Forelimb muscle (tissue), 1 donor: Measurements from ENCODE around the gene CRHR2. TPM values are rescaled to one million over a fixed set of nuclear protein-coding genes. Genes with fewer than 3 reads are reported as not detected.

Experiments
- DNase-seq: peaks from one replicate; pipeline ENCODE4 v3.0.0-alpha.2; 2013; ENCODE audit warnings: low read depth
- polyA plus RNA-seq: library from polyadenylated mRNA; unstranded; fragments of 120-200 nt; gene quantifications from one replicate; pipeline ENCODE4 v1.2.1, GENCODE V29; 2013; ENCODE audit not compliant: insufficient read length

CRHR2 gene
- polyA plus RNA-seq, 1 donor = 3.4 TPM

- no peak for DNase-seq
These were observed 443 bp downstream of the CRHR2 start for GRCh38 chr7:30681815-30682211.

- DNase-seq = no peak
These were observed 892 bp downstream of the CRHR2 start for GRCh38 chr7:30681331-30681797.

DNA sequence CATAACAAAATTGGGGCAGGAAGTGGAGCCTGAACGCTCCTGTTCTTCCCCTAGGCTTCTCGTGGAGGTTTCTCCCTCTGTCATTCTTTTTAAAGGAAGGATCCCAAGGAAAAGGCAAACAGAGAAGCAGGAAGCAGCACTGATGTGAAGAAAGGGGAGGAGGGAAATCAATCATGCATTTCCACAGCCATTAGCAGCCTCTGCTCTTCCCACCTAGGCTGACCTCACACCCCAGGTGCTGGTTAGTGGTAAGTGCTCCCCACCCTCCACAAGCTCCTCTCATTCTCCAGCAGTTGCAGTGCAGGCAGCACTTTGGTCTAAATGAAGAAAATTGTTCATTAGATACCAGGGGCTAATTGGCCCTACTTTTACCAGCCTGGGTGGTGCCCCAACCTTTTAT lies 2.6 kb downstream of the CRHR2 start:
- DNase-seq = no peak

- DNase-seq = no peak
These were observed 3.5 kb downstream of the CRHR2 start for GRCh38 chr7:30678805-30679204.

GRCh38 chr7:30674876-30675275 lies 7.4 kb downstream of the CRHR2 start:
- DNase-seq = no peak

- DNase-seq = no peak
These were observed 7.8 kb downstream of the CRHR2 start for GRCh38 chr7:30674420-30674819.

- peak; percentile 43 for DNase-seq
These were observed 10.3 kb downstream of the CRHR2 start for GRCh38 chr7:30671793-30672465.

GRCh38 chr7:30668102-30668501 lies 14.2 kb downstream of the CRHR2 start:
- no peak for DNase-seq

DNA sequence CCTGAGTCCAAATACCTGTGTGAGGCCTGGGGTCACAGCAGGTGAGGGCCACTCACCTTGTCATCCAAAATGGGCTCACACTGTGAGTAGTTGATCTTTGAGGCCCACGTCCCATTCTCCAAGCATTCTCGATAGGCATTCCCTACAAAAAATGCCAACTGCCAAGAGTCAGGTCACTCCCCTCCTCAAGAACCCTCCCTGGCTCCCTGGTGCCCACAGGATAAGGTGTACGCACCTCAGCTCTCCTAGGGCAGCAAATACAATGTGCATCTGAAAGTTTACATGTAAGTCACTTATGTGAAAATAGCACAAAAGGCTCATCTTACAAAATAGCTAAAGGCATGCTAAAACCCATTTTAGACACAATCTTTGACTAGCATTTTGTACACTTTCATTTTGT lies 15.1 kb downstream of the CRHR2 start:
- DNase-seq = no peak

DNA sequence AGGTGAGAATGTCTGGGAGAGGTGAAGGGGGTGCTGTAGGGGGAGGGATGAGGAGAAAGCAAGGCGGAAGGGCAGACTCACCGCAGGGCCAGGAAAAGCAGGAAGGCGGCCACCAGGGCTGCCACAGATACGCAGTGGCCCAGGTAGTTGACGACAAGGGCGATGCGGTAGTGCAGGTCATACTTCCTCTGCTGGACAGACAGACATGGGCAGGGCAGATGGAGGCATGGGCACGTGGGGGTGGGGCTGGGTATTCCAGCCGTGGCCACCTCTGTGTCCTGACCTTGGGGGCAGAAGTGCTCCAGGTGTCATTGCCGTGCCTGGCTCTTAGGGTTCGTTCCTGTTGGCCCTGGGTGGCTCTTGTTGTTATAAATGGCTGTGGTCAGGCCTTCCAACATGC lies 16.8 kb downstream of the CRHR2 start:
- DNase-seq = no peak

DNA sequence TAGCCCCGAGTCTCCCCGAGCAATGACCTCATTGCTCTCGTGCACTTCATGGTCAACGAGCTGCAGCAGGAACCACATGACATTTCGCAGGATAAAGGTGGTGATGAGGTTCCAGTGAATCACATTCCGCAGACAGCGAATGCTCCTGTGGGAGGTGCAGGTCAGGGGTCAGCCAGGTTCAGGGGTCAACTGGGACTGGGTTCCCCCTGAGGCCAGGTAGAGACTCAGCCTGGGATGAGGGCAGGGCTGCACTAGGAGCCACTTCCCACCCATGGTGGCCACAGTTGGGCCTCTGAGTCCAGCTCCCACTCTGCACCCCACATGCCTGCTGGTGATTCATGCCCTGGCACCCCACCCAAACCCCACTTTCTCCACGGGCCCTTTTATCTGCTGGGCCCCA lies 17.2 kb downstream of the CRHR2 start:
- no peak for DNase-seq

DNA sequence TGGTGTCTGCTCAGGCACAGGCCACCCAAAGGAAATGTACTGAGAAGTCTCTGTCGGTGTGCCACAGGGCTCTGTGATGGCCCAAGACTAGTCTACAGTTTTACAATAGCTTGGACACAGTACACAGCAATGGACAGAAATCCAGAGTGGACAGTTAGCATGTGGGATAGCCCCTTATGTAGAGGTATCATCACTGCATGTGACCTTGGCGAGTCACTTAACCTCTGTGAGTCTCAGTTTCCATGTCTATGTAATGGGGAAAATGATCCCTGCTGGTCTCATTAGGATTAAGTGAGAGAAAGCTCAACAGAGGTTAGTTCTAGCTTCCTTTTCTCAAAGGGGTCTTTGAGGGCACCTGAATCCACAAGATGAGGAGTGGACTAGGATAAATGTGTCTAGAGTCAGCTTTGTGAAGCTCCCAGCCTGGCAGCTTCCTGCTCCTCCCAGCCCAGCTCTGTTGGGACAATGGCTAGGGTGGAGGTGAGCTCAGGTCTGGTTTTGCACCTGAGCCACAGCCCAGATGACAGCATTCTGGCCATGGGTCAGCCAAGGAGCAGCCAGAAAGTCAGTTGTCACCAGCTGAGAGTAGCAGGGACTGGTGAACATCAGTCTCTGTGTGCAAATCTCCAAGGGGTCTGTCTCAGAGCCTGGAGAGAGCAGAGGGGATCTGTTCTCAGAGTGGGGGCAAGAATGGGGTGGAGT lies 17.9 kb downstream of the CRHR2 start:
- no peak for DNase-seq

GRCh38 chr7:30663414-30663813 lies 18.8 kb downstream of the CRHR2 start:
- DNase-seq = no peak

DNA sequence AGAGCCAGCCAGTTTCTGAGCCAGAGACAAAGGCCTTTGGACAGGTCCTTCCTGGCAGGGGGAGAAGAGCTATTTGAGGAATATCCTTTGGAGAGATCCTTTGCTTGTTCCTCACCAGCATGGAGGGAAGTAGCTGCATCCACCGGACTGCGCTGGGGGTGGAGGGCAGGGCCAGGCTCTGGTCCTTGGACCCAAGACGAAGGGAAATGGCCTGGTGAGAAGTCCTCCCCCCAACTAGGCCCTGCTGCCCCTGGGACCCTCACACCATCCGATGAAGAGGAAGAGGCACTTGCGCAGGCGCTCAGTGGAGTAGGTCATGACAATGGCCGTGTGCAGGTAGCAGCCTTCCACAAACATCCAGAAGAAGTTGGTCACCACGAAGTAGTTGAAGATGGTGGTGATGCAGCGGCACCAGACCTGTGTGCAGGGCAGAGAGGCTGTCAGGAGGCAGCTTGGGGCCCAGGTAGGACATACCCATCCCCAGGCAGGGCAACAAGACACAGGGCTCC lies 19.8 kb downstream of the CRHR2 start:
- no peak for DNase-seq

DNA sequence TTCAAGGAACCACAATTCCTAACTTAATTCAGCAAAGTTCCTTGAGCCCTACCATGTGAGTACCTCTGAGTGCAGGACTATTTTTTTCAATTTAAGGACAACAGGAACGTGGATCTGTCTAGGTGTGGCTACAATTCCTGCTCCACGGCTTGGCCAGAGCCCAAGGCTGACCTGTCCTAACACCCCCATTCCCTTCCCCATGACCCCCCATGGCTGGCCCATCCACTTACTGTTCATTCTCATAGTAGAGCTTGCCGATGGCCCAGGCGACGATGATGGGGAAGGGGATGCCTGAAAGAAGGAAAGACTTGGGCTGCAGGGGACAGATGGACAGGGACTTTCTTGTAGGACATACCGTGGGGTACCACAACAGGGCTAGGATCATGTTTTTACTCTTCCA lies 20.3 kb downstream of the CRHR2 start:
- no peak for DNase-seq

DNA sequence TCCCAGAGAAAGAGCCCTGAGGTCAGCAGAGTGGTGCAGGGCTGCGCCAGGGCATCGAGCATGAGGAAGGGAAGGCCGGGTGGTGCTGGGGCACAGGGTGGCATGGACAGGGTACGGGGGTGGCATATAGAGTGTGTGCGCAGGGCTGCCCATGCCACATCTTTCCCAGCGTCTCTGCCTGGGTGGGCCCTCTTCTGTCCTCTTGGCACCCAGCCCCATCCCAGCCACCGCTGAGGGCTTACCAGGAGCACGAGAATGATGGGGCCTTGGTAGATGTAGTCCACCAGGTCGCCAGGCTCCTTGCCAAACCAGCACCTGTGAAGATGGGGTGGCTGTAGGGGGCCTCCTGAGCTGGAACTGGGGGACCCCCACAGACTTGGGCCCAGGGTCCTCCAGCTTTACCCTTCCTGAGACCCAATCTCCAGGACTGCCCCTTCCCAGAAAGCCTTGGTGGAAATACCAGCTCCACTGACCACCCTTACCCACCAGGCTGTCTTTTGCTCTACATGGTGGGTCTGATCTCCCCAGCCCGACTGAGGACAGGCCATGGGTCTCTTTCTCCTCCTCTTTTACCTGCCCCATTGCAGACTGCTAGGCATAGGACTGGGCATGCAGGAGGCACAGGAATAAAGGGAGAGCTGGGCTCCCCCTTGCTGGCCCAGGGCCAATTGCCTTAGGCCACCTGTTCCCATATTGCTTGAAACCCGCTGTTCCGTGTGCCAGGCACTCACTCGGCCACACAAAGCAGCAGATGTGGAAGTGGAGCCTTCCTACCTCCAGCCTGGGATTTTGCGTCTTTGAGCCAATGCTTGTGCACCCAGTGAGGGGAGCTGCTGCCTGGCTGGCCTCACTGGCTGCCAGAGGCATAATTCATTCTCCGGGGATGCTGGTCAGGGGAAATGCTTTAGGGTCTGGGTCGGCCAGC lies 21.7 kb downstream of the CRHR2 start:
- DNase-seq = no peak

DNA sequence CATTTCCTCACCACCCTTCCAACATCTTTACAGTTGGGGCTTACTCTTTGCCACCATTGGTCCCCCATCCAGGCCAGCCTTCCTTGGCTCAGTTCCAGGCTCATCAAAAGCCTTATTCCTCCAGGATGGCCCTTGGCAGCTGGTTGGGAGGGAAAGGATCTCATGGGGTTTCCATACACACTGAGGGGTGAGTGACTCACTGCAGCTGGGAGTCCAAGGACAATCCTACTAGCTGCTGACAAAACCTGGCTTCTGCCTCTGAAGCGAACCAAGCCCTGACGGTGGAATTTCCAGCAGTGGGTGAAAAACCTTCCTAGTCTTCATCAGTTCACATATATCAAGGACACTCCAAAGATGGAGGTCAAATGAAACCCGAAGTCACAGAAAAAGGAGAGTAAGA lies 22.9 kb downstream of the CRHR2 start:
- no peak for DNase-seq

- no peak for DNase-seq
These were observed 23.7 kb downstream of the CRHR2 start for GRCh38 chr7:30658479-30659074.

DNA sequence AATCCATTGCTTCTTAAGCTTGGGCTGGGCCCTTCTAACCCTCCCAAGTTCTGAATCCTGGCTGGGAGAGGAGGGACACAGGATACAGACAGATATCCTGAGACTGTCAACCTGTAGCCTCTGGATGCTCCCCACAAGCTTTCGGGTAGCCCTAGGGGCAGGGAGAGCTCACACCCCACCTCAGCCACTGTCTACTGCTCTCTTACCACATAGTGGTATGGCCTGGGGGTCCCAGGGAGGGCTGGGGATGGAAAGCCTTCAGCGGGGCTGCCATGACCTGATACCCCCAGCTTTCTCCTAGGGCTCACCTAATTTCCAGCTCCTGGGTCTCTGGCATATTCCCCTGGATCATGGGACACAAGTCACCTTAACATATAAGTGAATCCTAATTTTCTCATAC lies 25.1 kb downstream of the CRHR2 start:
- DNase-seq = no peak

- no peak for DNase-seq
These were observed 26.0 kb downstream of the CRHR2 start for GRCh38 chr7:30656006-30656957.
